ENCODE measurements around the gene ADCY7.

The ADCY7 gene

DNA sequence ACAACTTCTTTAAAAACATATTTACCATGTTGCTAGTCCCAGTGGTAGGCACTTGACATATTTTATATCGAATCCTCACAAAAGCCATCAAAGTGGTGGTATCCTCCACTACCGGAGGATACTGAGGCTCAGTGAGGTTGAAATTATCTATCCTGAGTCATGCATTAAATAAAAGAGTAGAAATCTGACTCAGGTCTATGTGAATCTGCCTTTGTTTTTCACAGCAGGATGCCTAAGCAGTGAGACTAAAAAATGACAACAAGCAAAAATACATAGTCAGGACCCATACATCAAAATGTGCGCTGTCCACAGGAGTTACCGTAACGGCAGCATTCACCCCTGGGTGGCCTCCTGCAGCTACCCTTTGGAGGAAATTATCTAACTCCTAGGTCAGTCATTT lies 84.8 kb downstream of the ADCY7 start:
- TF ChIP-seq, protein P1, sequence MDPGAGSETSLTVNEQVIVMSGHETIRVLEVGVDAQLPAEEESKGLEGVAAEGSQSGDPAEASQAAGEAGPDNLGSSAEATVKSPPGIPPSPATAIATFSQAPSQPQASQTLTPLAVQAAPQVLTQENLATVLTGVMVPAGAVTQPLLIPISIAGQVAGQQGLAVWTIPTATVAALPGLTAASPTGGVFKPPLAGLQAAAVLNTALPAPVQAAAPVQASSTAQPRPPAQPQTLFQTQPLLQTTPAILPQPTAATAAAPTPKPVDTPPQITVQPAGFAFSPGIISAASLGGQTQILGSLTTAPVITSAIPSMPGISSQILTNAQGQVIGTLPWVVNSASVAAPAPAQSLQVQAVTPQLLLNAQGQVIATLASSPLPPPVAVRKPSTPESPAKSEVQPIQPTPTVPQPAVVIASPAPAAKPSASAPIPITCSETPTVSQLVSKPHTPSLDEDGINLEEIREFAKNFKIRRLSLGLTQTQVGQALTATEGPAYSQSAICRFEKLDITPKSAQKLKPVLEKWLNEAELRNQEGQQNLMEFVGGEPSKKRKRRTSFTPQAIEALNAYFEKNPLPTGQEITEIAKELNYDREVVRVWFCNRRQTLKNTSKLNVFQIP (CRISPR knock-in tag; IDR thresholded peaks at IDR 0.05; ENCODE audit: borderline replicate concordance, low read depth): no peak
- TF ChIP-seq RARB (CRISPR knock-in tag; IDR thresholded peaks at IDR 0.05): no peak
- no peak for TF ChIP-seq ZFP30 (CRISPR knock-in tag; IDR thresholded peaks at IDR 0.05)
- TF ChIP-seq PPARA (CRISPR knock-in tag; IDR thresholded peaks at IDR 0.05; ENCODE audit: borderline replicate concordance): no peak
- TF ChIP-seq TCF4 (CRISPR knock-in tag; IDR thresholded peaks at IDR 0.05; ENCODE audit: borderline replicate concordance): no peak
- ATAC-seq: peak; percentile 30; the same call in 2 of the 3 replicates

DNA sequence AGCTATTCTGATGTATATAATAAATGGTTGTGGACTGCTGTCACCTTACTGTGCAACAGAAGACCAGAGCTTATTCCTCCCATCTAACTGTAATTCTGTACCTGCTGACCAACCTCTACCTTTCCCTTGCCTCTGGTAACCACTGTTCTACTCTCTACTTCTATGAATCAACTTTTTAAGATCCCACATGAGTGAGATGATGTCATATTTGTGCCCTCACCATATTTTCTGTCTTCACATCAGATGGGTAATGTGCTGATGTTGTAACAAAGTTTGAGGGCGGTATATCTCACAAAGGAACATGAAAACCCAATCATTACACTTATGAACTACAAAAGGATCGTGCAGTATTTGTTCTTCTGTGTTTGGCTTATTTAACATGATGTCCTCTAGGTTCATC lies 85.6 kb downstream of the ADCY7 start:
- TF ChIP-seq ARNTL (CRISPR knock-in tag; IDR thresholded peaks at IDR 0.05; ENCODE audit: borderline replicate concordance, low read depth) (no peak), ZFP3 (CRISPR knock-in tag; IDR thresholded peaks at IDR 0.05) (no peak), ESRRG (CRISPR knock-in tag; IDR thresholded peaks at IDR 0.05) (no peak), ZC3H10 (CRISPR knock-in tag; IDR thresholded peaks at IDR 0.05) (no peak), ZNF8 (CRISPR knock-in tag; IDR thresholded peaks at IDR 0.05) (no peak), ISL1 (CRISPR knock-in tag; IDR thresholded peaks at IDR 0.05) (no peak)
- TF ChIP-seq, protein P2, sequence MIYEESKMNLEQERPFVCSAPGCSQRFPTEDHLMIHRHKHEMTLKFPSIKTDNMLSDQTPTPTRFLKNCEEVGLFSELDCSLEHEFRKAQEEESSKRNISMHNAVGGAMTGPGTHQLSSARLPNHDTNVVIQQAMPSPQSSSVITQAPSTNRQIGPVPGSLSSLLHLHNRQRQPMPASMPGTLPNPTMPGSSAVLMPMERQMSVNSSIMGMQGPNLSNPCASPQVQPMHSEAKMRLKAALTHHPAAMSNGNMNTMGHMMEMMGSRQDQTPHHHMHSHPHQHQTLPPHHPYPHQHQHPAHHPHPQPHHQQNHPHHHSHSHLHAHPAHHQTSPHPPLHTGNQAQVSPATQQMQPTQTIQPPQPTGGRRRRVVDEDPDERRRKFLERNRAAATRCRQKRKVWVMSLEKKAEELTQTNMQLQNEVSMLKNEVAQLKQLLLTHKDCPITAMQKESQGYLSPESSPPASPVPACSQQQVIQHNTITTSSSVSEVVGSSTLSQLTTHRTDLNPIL (CRISPR knock-in tag; IDR thresholded peaks at IDR 0.05; ENCODE audit: low read depth): no peak
- TF ChIP-seq, protein P3, sequence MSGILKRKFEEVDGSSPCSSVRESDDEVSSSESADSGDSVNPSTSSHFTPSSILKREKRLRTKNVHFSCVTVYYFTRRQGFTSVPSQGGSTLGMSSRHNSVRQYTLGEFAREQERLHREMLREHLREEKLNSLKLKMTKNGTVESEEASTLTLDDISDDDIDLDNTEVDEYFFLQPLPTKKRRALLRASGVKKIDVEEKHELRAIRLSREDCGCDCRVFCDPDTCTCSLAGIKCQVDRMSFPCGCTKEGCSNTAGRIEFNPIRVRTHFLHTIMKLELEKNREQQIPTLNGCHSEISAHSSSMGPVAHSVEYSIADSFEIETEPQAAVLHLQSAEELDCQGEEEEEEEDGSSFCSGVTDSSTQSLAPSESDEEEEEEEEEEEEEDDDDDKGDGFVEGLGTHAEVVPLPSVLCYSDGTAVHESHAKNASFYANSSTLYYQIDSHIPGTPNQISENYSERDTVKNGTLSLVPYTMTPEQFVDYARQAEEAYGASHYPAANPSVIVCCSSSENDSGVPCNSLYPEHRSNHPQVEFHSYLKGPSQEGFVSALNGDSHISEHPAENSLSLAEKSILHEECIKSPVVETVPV (CRISPR knock-in tag; IDR thresholded peaks at IDR 0.05): no peak
- ATAC-seq: no peak

DNA sequence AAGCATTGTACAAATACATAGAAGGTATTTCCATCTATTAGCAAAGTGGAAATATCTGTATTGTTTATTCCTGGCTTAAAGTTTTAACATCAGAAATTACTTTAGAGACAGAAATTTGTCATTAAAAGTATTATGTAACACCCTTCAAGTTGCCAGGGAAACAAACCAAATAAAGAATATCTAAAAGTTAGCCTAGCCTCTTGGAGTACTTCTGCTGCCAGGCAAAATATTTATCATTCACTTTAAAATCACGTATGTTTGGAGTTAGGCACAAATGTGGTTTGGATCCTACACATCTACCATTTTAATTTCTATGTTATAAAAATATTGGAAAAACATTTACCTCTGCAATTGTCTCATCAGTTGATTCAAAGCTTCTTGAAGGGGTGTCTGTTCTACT lies 87.7 kb downstream of the ADCY7 start:
- no peak for ATAC-seq
- TF ChIP-seq PPARA (CRISPR knock-in tag; IDR thresholded peaks at IDR 0.05; ENCODE audit: borderline replicate concordance) (no peak), ZNF565 (CRISPR knock-in tag; conservative IDR thresholded peaks at IDR 0.05; ENCODE audit: low read depth) (no peak), TOX (CRISPR knock-in tag; IDR thresholded peaks at IDR 0.05; ENCODE audit: borderline replicate concordance) (no peak), ISL1 (CRISPR knock-in tag; IDR thresholded peaks at IDR 0.05) (no peak), ZNF70 (CRISPR knock-in tag; IDR thresholded peaks at IDR 0.05) (no peak)
- TF ChIP-seq, protein P4, sequence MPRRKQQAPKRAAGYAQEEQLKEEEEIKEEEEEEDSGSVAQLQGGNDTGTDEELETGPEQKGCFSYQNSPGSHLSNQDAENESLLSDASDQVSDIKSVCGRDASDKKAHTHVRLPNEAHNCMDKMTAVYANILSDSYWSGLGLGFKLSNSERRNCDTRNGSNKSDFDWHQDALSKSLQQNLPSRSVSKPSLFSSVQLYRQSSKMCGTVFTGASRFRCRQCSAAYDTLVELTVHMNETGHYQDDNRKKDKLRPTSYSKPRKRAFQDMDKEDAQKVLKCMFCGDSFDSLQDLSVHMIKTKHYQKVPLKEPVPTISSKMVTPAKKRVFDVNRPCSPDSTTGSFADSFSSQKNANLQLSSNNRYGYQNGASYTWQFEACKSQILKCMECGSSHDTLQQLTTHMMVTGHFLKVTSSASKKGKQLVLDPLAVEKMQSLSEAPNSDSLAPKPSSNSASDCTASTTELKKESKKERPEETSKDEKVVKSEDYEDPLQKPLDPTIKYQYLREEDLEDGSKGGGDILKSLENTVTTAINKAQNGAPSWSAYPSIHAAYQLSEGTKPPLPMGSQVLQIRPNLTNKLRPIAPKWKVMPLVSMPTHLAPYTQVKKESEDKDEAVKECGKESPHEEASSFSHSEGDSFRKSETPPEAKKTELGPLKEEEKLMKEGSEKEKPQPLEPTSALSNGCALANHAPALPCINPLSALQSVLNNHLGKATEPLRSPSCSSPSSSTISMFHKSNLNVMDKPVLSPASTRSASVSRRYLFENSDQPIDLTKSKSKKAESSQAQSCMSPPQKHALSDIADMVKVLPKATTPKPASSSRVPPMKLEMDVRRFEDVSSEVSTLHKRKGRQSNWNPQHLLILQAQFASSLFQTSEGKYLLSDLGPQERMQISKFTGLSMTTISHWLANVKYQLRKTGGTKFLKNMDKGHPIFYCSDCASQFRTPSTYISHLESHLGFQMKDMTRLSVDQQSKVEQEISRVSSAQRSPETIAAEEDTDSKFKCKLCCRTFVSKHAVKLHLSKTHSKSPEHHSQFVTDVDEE (CRISPR knock-in tag; IDR thresholded peaks at IDR 0.05): no peak
- TF ChIP-seq, protein P3 (CRISPR knock-in tag; IDR thresholded peaks at IDR 0.05): no peak

DNA sequence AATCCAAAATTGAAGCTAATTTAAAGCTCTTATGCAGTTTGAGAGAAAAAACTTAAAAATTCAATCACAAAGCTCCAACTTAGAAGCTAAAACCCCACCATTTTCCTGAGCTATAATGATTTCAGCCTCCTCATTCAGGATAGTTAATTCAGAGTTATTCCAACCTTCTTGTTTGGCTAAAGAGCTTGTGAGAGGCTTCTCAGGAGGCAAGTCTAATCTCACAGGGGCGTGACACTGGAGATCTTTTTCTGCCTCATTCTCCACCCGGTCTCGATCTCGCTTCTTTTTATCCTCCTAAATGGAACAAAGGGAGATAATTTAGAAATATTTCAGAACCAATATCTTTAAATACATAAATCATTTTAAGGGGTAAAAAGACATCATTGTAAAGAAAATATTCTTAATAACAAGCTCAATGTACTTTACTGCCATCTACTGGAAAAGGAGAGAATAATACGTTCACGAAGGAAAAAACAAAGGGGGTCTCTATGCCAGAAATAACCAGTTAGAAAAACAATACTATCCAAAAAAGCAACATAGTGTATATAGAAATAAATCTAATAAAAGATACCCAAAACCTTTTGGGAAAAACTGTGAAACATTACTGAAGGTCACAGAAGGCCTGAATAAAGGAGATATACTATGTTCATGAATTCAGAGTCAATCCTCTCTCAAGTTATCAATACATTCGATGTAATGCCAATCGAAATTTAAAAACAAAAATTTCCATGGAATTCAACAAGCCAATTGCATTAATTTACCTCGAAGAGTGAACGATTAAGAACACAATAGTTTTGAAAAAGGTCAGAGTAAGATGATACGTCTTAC lies 88.5 kb downstream of the ADCY7 start:
- no peak for ATAC-seq
- no peak for TF ChIP-seq ZC3H10 (CRISPR knock-in tag; IDR thresholded peaks at IDR 0.05)
- TF ChIP-seq ESRRG (CRISPR knock-in tag; IDR thresholded peaks at IDR 0.05): no peak
- TF ChIP-seq, protein P1 (CRISPR knock-in tag; IDR thresholded peaks at IDR 0.05; ENCODE audit: borderline replicate concordance, low read depth): no peak
- no peak for TF ChIP-seq ZNF8 (CRISPR knock-in tag; IDR thresholded peaks at IDR 0.05)
- TF ChIP-seq ZNF565 (CRISPR knock-in tag; conservative IDR thresholded peaks at IDR 0.05; ENCODE audit: low read depth): no peak
- TF ChIP-seq, protein P2 (CRISPR knock-in tag; IDR thresholded peaks at IDR 0.05; ENCODE audit: low read depth): no peak
- no peak for TF ChIP-seq ZFP3 (CRISPR knock-in tag; IDR thresholded peaks at IDR 0.05)
- no peak for TF ChIP-seq ARNTL (CRISPR knock-in tag; IDR thresholded peaks at IDR 0.05; ENCODE audit: borderline replicate concordance, low read depth)
- no peak for TF ChIP-seq CSDC2 (CRISPR knock-in tag; IDR thresholded peaks at IDR 0.05)
- TF ChIP-seq RARB (CRISPR knock-in tag; IDR thresholded peaks at IDR 0.05): no peak

All from SK-N-SH treated with all-trans-retinoic acid at 6 μM for 48 hours (cell line).